NCI-H345 treated with DMSO at 0.1 percent for 48 hours (cell line): ENCODE measurements around the gene LIMK2.
"Not testable (repeated sequence)": the region's sequence is repeated elsewhere in the genome, so short reads cannot be mapped to it uniquely, and the experiment has no call there.

Experiments
- DNase-seq: peaks from one replicate; lab custom pipeline; 2025; ENCODE audit not compliant: unreplicated experiment; lab: John Stamatoyannopoulos, UW

The LIMK2 gene

GRCh38 chr22:31288496-31289240 is 76.6 kb downstream of the LIMK2 start:
- no peak for DNase-seq

- peak; percentile 8 for DNase-seq
Measured at GRCh38 chr22:31289344-31289743, 77.2 kb downstream of the LIMK2 start.

- peak; percentile 66 for DNase-seq
Measured at GRCh38 chr22:31290494-31291471, 78.7 kb downstream of the LIMK2 start.

GRCh38 chr22:31291481-31292235 is 79.6 kb downstream of the LIMK2 start:
- no peak for DNase-seq

GRCh38 chr22:31292236-31292989 is 80.3 kb downstream of the LIMK2 start, which contains the start of gene PIK3IP1:
PIK3IP1 (minus strand) TSS chr22:31292488; CDS start chr22:31292344, 144 bp downstream.
- DNase-seq: peak; percentile 63

GRCh38 chr22:31295360-31295759 is 83.3 kb downstream of the LIMK2 start:
- no peak for DNase-seq

GRCh38 chr22:31295831-31296657 is 83.9 kb downstream of the LIMK2 start:
- DNase-seq: no peak

GRCh38 chr22:31300896-31301295 is 88.8 kb downstream of the LIMK2 start:
- DNase-seq: no peak

GRCh38 chr22:31302006-31302405 is 89.9 kb downstream of the LIMK2 start:
- no peak for DNase-seq

GRCh38 chr22:31302537-31302936 is 90.4 kb downstream of the LIMK2 start:
- no peak for DNase-seq

- no peak for DNase-seq
Measured at GRCh38 chr22:31305194-31305593, 93.1 kb downstream of the LIMK2 start.

- DNase-seq: no peak
Measured at GRCh38 chr22:31308181-31308580, 96.1 kb downstream of the LIMK2 start.

- DNase-seq: peak; percentile 37
Measured at GRCh38 chr22:31313366-31314147, 101.5 kb downstream of the LIMK2 start.

GRCh38 chr22:31314220-31314619 is 102.1 kb downstream of the LIMK2 start:
- not testable (repeated sequence) for DNase-seq

GRCh38 chr22:31321421-31321820 is 109.3 kb downstream of the LIMK2 start:
- no peak for DNase-seq

GRCh38 chr22:31323578-31324550 is 111.8 kb downstream of the LIMK2 start:
- no peak for DNase-seq

GRCh38 chr22:31326877-31327276 is 114.8 kb downstream of the LIMK2 start:
- no peak for DNase-seq
